ENCODE measurements around the gene NNAT.

GRCh38 chr20:37500311-37500710 is 20.7 kb upstream of the NNAT start:
- no peak for TF ChIP-seq CTCF (IDR thresholded peaks at IDR 0.05)
- no peak for TF ChIP-seq ZFX (IDR thresholded peaks at IDR 0.05; ENCODE audit: borderline replicate concordance)
